Measurements from ENCODE around the gene PCED1A. TPM values are rescaled to one million over a fixed set of nuclear protein-coding genes. Genes with fewer than 3 reads are reported as not detected.

The PCED1A gene
- total and polyA plus RNA-seq, 2 donors (not counting 1 experiment from before 2014, with no cell fraction given), result 96.8 to 176 TPM

DNA sequence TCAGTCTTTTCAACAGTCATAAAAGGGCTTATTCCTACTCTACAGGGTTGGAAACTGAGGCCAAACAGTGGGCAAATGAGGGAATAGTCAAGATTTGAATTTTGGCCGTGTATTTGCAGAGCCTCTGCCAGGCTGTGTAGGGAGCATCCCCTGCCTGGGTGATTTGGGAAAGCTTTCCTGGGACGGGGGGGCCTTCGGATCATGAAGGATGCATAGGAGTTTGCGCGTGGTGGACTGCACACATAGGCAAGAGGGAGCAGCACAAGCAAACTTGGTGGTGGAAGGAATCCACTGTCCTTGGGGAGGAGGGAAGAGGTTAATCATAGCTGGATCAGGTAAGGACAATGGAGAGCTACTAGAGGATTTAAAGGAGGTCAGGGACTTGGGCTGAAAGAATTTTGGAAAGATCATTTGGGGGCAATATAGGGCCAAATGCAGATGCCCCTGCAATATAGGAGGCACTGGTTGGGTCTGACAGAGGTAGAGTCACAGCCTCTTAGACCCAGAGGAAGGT lies 35.3 kb upstream of the PCED1A start:
- Histone ChIP-seq H3K4me2 (replicated peaks; ENCODE audit: low read depth, low read length, poor library complexity, severe bottlenecking) (no peak overlapping the region), H3K27ac (ENCODE audit: low read length in 2 of 2) (no peak overlapping the region), H3K79me2 (ENCODE audit: control insufficient read depth, insufficient read depth, low read length) (peaks cover 72% of the 10 kb centered on the region), H3K4me1 (ENCODE audit: control insufficient read depth in 2 of 2, insufficient read depth in 2 of 2, low read length in 2 of 2) (peaks cover 27 to 35% of the 10 kb centered on the region in 2 donors), H3K9me3 (ENCODE audit: control extremely low read depth in 1 of 3, control insufficient read depth in 2 of 3, insufficient read depth in 1 of 3, low read length in 2 of 3) (no peaks in the 10 kb centered on the region), H3K9ac (ENCODE audit: low read length) (no peak overlapping the region), H3K27me3 (replicated peaks in 1 of 4; ENCODE audit: control extremely low read depth in 1 of 4, control insufficient read depth in 3 of 4, insufficient read depth in 4 of 4, low read length in 3 of 4) (peaks cover 0 to 11% (median 0%) of the 10 kb centered on the region in 4 experiments), H3K4me3 (ENCODE audit: control extremely low read depth in 1 of 5, extremely low read depth in 1 of 5, insufficient read depth in 1 of 5, low read depth in 2 of 5, low read length in 4 of 5) (no peak overlapping the region), H3K36me3 (replicated peaks in 1 of 2; ENCODE audit: control extremely low read depth in 1 of 2, control insufficient read depth in 1 of 2, extremely low read depth in 1 of 2, insufficient read depth in 2 of 2, low read length in 1 of 2) (peaks cover 2 to 3% of the 10 kb centered on the region in 2 experiments), H2AFZ (ENCODE audit: insufficient read depth, low read depth, low read length, poor library complexity, severe bottlenecking) (no peak overlapping the region), H4K20me1 (ENCODE audit: control insufficient read depth, insufficient read depth, low read length, poor library complexity, severe bottlenecking) (peaks cover 32% of the 10 kb centered on the region)
- Mint-ChIP-seq H3K4me3 (no peak overlapping the region), H3K9me3 (ENCODE audit: insufficient read depth) (no peaks in the 10 kb centered on the region), H3K27ac (no peak overlapping the region), H3K4me1 (peaks cover 46% of the 10 kb centered on the region), H3K27me3 (peaks cover 5% of the 10 kb centered on the region)
- ChIA-PET CTCF (no interaction called here), POLR2A (no interaction called here)
- ATAC-seq (ENCODE audit: low read depth), result no peak
- TF ChIP-seq, protein P1, sequence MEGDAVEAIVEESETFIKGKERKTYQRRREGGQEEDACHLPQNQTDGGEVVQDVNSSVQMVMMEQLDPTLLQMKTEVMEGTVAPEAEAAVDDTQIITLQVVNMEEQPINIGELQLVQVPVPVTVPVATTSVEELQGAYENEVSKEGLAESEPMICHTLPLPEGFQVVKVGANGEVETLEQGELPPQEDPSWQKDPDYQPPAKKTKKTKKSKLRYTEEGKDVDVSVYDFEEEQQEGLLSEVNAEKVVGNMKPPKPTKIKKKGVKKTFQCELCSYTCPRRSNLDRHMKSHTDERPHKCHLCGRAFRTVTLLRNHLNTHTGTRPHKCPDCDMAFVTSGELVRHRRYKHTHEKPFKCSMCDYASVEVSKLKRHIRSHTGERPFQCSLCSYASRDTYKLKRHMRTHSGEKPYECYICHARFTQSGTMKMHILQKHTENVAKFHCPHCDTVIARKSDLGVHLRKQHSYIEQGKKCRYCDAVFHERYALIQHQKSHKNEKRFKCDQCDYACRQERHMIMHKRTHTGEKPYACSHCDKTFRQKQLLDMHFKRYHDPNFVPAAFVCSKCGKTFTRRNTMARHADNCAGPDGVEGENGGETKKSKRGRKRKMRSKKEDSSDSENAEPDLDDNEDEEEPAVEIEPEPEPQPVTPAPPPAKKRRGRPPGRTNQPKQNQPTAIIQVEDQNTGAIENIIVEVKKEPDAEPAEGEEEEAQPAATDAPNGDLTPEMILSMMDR (IDR thresholded peaks at IDR 0.05), result no peak
- no peak for TF ChIP-seq EZH2 (IDR thresholded peaks at IDR 0.05; ENCODE audit: borderline replicate concordance, insufficient read depth, low read depth, low read length, poor library complexity, severe bottlenecking)
- intact Hi-C loops (cut with micrococcal nuclease), result loop anchor here (10.0 kb wide), 2 partner anchors 109 to 169 kb away; partner anchors contain the start of genes GNRH2 and MRPS26
- no peak for DNase-seq
- WGBS (ENCODE audit: insufficient coverage), result 98% methylated on average over 5 of the region's 5 CpGs

DNA sequence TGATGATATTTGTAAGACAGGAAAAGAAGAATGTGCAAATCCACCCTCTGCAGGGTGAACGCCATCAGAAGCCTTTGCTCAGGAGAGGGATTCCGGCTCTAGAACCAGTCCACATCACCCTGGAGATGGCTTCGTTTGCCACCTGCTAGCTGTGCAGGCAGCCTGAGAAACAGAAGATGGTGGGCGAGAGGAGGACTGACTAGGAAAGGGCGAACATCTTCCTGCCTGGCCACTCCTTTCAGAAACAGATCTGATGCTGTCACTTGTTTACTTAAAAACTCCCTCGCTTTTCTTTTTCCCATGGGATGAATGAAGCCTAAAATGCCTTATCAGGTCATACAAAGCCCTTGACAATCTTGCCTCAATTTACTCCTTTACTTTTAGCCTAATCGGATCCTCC lies 34.0 kb upstream of the PCED1A start:
- Histone ChIP-seq H3K4me1 (ENCODE audit: control insufficient read depth in 2 of 2, insufficient read depth in 2 of 2, low read length in 2 of 2) (peaks cover 27 to 31% of the 10 kb centered on the region in 2 donors), H3K9ac (ENCODE audit: low read length) (peak overlapping the region; percentile 76), H3K36me3 (replicated peaks in 1 of 2; ENCODE audit: control extremely low read depth in 1 of 2, control insufficient read depth in 1 of 2, extremely low read depth in 1 of 2, insufficient read depth in 2 of 2, low read length in 1 of 2) (no peaks in the 10 kb centered on the region), H2AFZ (ENCODE audit: insufficient read depth, low read depth, low read length, poor library complexity, severe bottlenecking) (no peak overlapping the region), H3K27me3 (replicated peaks in 1 of 4; ENCODE audit: control extremely low read depth in 1 of 4, control insufficient read depth in 3 of 4, insufficient read depth in 4 of 4, low read length in 3 of 4) (peaks cover 0 to 11% (median 0%) of the 10 kb centered on the region in 4 experiments), H3K4me2 (replicated peaks; ENCODE audit: low read depth, low read length, poor library complexity, severe bottlenecking) (peak overlapping the region; percentile 88), H3K27ac (ENCODE audit: low read length in 2 of 2) (no peak overlapping the region), H3K4me3 (ENCODE audit: control extremely low read depth in 1 of 5, extremely low read depth in 1 of 5, insufficient read depth in 1 of 5, low read depth in 2 of 5, low read length in 4 of 5) (peak overlapping the region; percentile 77 to 85 (median 79)), H4K20me1 (ENCODE audit: control insufficient read depth, insufficient read depth, low read length, poor library complexity, severe bottlenecking) (peaks cover 27% of the 10 kb centered on the region), H3K9me3 (ENCODE audit: control extremely low read depth in 1 of 3, control insufficient read depth in 2 of 3, insufficient read depth in 1 of 3, low read length in 2 of 3) (no peaks in the 10 kb centered on the region), H3K79me2 (ENCODE audit: control insufficient read depth, insufficient read depth, low read length) (peaks cover 59% of the 10 kb centered on the region)
- Mint-ChIP-seq H3K9me3 (ENCODE audit: insufficient read depth) (no peaks in the 10 kb centered on the region), H3K4me1 (peaks cover 42% of the 10 kb centered on the region), H3K27me3 (peaks cover 8% of the 10 kb centered on the region), H3K4me3 (peak overlapping the region; percentile 92), H3K27ac (peak overlapping the region; percentile 32)
- DNase-seq (peak; percentile 19), ATAC-seq (ENCODE audit: low read depth) (no peak)
- WGBS (ENCODE audit: insufficient coverage), result 23% methylated on average over 4 of the region's 7 CpGs
- CTCF ChIA-PET, result no interaction called here
- TF ChIP-seq, protein P1 (IDR thresholded peaks at IDR 0.05), result no peak
- TF ChIP-seq EZH2 (IDR thresholded peaks at IDR 0.05; ENCODE audit: borderline replicate concordance, insufficient read depth, low read depth, low read length, poor library complexity, severe bottlenecking), result no peak
- POLR2A ChIA-PET, result no interaction called here
- intact Hi-C loops (cut with micrococcal nuclease), result loop anchor here (5.0 to 10.0 kb wide), 3 partner anchors 110 to 1547 kb away; partner anchors contain the start of genes GNRH2, MRPS26 and SDCBP2

Measured in B cell (primary cell).